H9 (cell line): Measurements from ENCODE around the gene EPHA3. TPM values are rescaled to one million over a fixed set of nuclear protein-coding genes. Genes with fewer than 3 reads are reported as not detected.
A peak's percentile ranks its signal among the peaks of the same experiment; 100 is the strongest.

Experiments
- DNase-seq: peaks from one replicate; pipeline ENCODE4 v3.0.0-alpha.2; 2017
- H2AFZ ChIP-seq: one replicate; pipeline ENCODE4 v1.6.1; 2013; ENCODE audit warnings: mild to moderate bottlenecking, low read length, control low read depth, moderate library complexity
- H2AK5ac ChIP-seq: 2 replicates; pipeline ENCODE4 v1.6.1; 2013; ENCODE audit warnings: low read length, control low read depth, mixed read lengths; ENCODE audit not compliant: insufficient read length
- H2BK120ac ChIP-seq: one replicate; pipeline ENCODE4 v1.6.1; 2013; ENCODE audit warnings: low read depth, mild to moderate bottlenecking, low read length, control low read depth, inconsistent platforms; ENCODE audit not compliant: poor library complexity, severe bottlenecking
- H2BK12ac ChIP-seq: 2 replicates; pipeline ENCODE4 v1.6.1; 2013; ENCODE audit warnings: low read length, control low read depth, mixed read lengths, low read depth; ENCODE audit not compliant: insufficient read length
- H2BK15ac ChIP-seq: 2 replicates; pipeline ENCODE4 v1.6.1; 2013; ENCODE audit warnings: low read depth, low read length, control low read depth
- H2BK20ac ChIP-seq: one replicate; pipeline ENCODE4 v1.6.1; 2013; ENCODE audit warnings: low read depth, mild to moderate bottlenecking, low read length, control low read depth, inconsistent platforms; ENCODE audit not compliant: poor library complexity, severe bottlenecking
- H2BK5ac ChIP-seq: 2 replicates; pipeline ENCODE4 v1.6.1; 2013; ENCODE audit warnings: low read length, control low read depth, mixed read lengths; ENCODE audit not compliant: insufficient read length
- H3K14ac ChIP-seq: 2 replicates; pipeline ENCODE4 v1.6.1; 2013; ENCODE audit warnings: low read length, control low read depth; ENCODE audit not compliant: insufficient read depth
- H3K18ac ChIP-seq: 2 replicates; pipeline ENCODE4 v1.6.1; 2013; ENCODE audit warnings: low read depth, mild to moderate bottlenecking, mixed read lengths, low read length, control low read depth; ENCODE audit not compliant: insufficient read length
- H3K23ac ChIP-seq: 2 replicates; pipeline ENCODE4 v1.6.1; 2013; ENCODE audit warnings: low read length, control low read depth, mixed read lengths, low read depth; ENCODE audit not compliant: insufficient read length
- H3K23me2 ChIP-seq: 2 replicates; pipeline ENCODE4 v1.6.1; 2013; ENCODE audit warnings: low read depth, mild to moderate bottlenecking, mixed read lengths, low read length, control low read depth; ENCODE audit not compliant: insufficient read length, poor library complexity, severe bottlenecking
- H3K27ac ChIP-seq: 2 replicates; pipeline ENCODE4 v1.5.1; 2013; ENCODE audit warnings: low read length, control low read depth, mixed read lengths, low read depth; ENCODE audit not compliant: insufficient read length
- H3K27me3 ChIP-seq: 2 replicates; pipeline ENCODE4 v1.6.1; 2013; ENCODE audit warnings: low read length, control low read depth, inconsistent platforms; ENCODE audit not compliant: insufficient read depth
- H3K4ac ChIP-seq: 2 replicates; pipeline ENCODE4 v1.6.1; 2013; ENCODE audit warnings: low read depth, mild to moderate bottlenecking, control low read depth, inconsistent platforms, low read length, moderate library complexity
- H3K4me1 ChIP-seq: 2 replicates; pipeline ENCODE4 v1.6.1; 2013; ENCODE audit warnings: low read length, control low read depth, inconsistent platforms; ENCODE audit not compliant: insufficient read depth
- H3K4me2 ChIP-seq: 2 replicates; pipeline ENCODE4 v1.6.1; 2013; ENCODE audit warnings: low read length, control low read depth, mixed read lengths; ENCODE audit not compliant: insufficient read length, insufficient read depth
- H3K56ac ChIP-seq: 2 replicates; pipeline ENCODE4 v1.6.1; 2013; ENCODE audit warnings: low read depth, mild to moderate bottlenecking, mixed read lengths, low read length, control low read depth; ENCODE audit not compliant: insufficient read length
- H3K79me1 ChIP-seq: 2 replicates; pipeline ENCODE4 v1.6.1; 2013; ENCODE audit warnings: low read depth, mild to moderate bottlenecking, moderate library complexity, low read length, control low read depth, inconsistent platforms; ENCODE audit not compliant: insufficient read depth, poor library complexity, severe bottlenecking
- H3K79me2 ChIP-seq: 2 replicates; pipeline ENCODE4 v1.6.1; 2013; ENCODE audit warnings: low read length, control low read depth, inconsistent platforms; ENCODE audit not compliant: insufficient read depth
- H3K9ac ChIP-seq: 2 replicates; pipeline ENCODE4 v1.6.1; 2013; ENCODE audit warnings: low read length, control low read depth, mixed read lengths; ENCODE audit not compliant: insufficient read length; ENCODE audit errors: extremely low read depth
- H3K9me3 ChIP-seq: one replicate; pipeline ENCODE4 v1.6.1; 2013; ENCODE audit warnings: low read depth, low read length, inconsistent platforms; ENCODE audit not compliant: control insufficient read depth
- H3T11ph ChIP-seq: one replicate; pipeline ENCODE4 v1.6.1; 2013; ENCODE audit warnings: mild to moderate bottlenecking, low read length, control low read depth, inconsistent platforms
- H4K20me1 ChIP-seq: one replicate; pipeline ENCODE4 v1.6.1; 2013; ENCODE audit not compliant: control insufficient read depth, insufficient read length, insufficient read depth
- H4K5ac ChIP-seq: 2 replicates; pipeline ENCODE4 v1.6.1; 2013; ENCODE audit warnings: low read depth, mild to moderate bottlenecking, mixed read lengths, low read length, control low read depth; ENCODE audit not compliant: insufficient read length
- H4K8ac ChIP-seq: replicated peaks from 2 replicates; pipeline ENCODE4 v1.6.1; 2013; ENCODE audit warnings: low read length, control low read depth, mixed read lengths, low read depth; ENCODE audit not compliant: insufficient read length
- H4K91ac ChIP-seq: 2 replicates; pipeline ENCODE4 v1.6.1; 2013; ENCODE audit warnings: low read depth, mild to moderate bottlenecking, moderate library complexity, mixed read lengths, low read length, control low read depth; ENCODE audit not compliant: insufficient read length
- H3K27ac Mint-ChIP-seq, 3 experiments: 2 replicates in 2 of 3; 3 replicates in 1 of 3; pipeline ENCODE4 v1.8.0; 2020 to 2021; ENCODE audit warnings: mixed read lengths in 3 of 3, mild to moderate bottlenecking in 1 of 3, moderate library complexity in 1 of 3
- H3K27me3 Mint-ChIP-seq: 2 replicates; pipeline ENCODE4 v1.8.0; 2021; ENCODE audit warnings: low read depth, mild to moderate bottlenecking, moderate library complexity, mixed read lengths
- H3K36me3 Mint-ChIP-seq, 3 experiments: 2 replicates in 2 of 3; 3 replicates in 1 of 3; pipeline ENCODE4 v1.8.0; 2020 to 2021; ENCODE audit warnings: low read depth in 3 of 3, mixed read lengths in 3 of 3; ENCODE audit not compliant: insufficient read depth in 1 of 3
- H3K4me1 Mint-ChIP-seq, 2 experiments: 2 replicates each; pipeline ENCODE4 v1.8.0; 2020; ENCODE audit warnings: mixed read lengths in 2 of 2
- H3K4me3 Mint-ChIP-seq, 2 experiments: 2 replicates in 1 of 2; 3 replicates in 1 of 2; pipeline ENCODE4 v1.8.0; 2020 to 2021; ENCODE audit warnings: mild to moderate bottlenecking in 2 of 2, mixed read lengths in 2 of 2, moderate library complexity in 1 of 2
- H3K9me3 Mint-ChIP-seq, 2 experiments: 2 replicates in 1 of 2; 3 replicates in 1 of 2; pipeline ENCODE4 v1.8.0; 2020; ENCODE audit warnings: mild to moderate bottlenecking in 2 of 2, mixed read lengths in 2 of 2, moderate library complexity in 1 of 2
- CTCF ChIP-seq: fragments of 200-600 bp; sonication (generic); conservative IDR thresholded peaks from 3 replicates; pipeline ENCODE4 v1.8.0; 2021; ENCODE audit warnings: antibody characterized with exemption, mild to moderate bottlenecking
- WGBS: extraction: QIAGEN DNeasy Blood & Tissue Kit; methylation state at CpG from one replicate; pipeline ENCODE4 v1.1.7; 2013; ENCODE audit warnings: missing lambda C conversion rate, low lambda C conversion rate, mixed read lengths; ENCODE audit not compliant: insufficient read length; ENCODE audit errors: extremely low coverage; 5-methylcytosine and 5-hydroxymethylcytosine counted together
- total RNA-seq: library from RNA; stranded (reverse); gene quantifications from 2 replicates; pipeline ENCODE4 v1.2.1, GENCODE V29; 2021

The EPHA3 gene
- total RNA-seq, 1 experiment from 2014 or later: 0.66 TPM

- Mint-ChIP-seq H3K27ac (no peak overlapping the region; a peak in 1 of 7 replicates), H3K9me3 (peaks cover 0 to 4% of the 10 kb centered on the region in 2 experiments; a peak in 2 of 5 replicates), H3K27me3 (no peaks in the 10 kb centered on the region), H3K4me1 (peaks cover 39 to 41% of the 10 kb centered on the region in 2 experiments), H3K4me3 (no peak overlapping the region), H3K36me3 (peaks cover 0 to 4% (median 0%) of the 10 kb centered on the region in 3 experiments; a peak in 1 of 7 replicates)
- H4K8ac ChIP-seq: no peak overlapping the region
- H3K18ac ChIP-seq: no peak overlapping the region
- peaks cover 3% of the 10 kb centered on the region; the same call in 1 of the 2 replicates for H3K4me1 ChIP-seq
- H2AFZ ChIP-seq: no peak overlapping the region
- no peak overlapping the region for H3K56ac ChIP-seq
- H2BK15ac ChIP-seq: no peak overlapping the region
- H3K4me2 ChIP-seq: no peak overlapping the region
- no peak overlapping the region for H3T11ph ChIP-seq
- H3K23ac ChIP-seq: no peak overlapping the region
- H4K91ac ChIP-seq: no peak overlapping the region
- H2AK5ac ChIP-seq: no peak overlapping the region
- no peaks in the 10 kb centered on the region for H4K20me1 ChIP-seq
- H2BK12ac ChIP-seq: no peak overlapping the region
- H3K9me3 ChIP-seq: no peaks in the 10 kb centered on the region
- TF ChIP-seq CTCF: peak; percentile 42
- no peak overlapping the region for H3K27ac ChIP-seq
- H3K79me1 ChIP-seq: no peaks in the 10 kb centered on the region
- H3K14ac ChIP-seq: no peak overlapping the region
- H3K27me3 ChIP-seq: no peaks in the 10 kb centered on the region
- H3K23me2 ChIP-seq: no peaks in the 10 kb centered on the region
- H2BK5ac ChIP-seq: no peak overlapping the region
- no peak overlapping the region for H2BK120ac ChIP-seq
- H4K5ac ChIP-seq: no peak overlapping the region
- H3K4ac ChIP-seq: no peak overlapping the region
- no peak overlapping the region for H2BK20ac ChIP-seq
- no CpG with 5 or more reads among the region's 1 CpG for WGBS
- no peak overlapping the region for H3K9ac ChIP-seq
- H3K79me2 ChIP-seq: no peaks in the 10 kb centered on the region
- DNase-seq: peak; percentile 75
Measured at GRCh38 chr3:89246326-89246725, 138.9 kb downstream of the EPHA3 start.
